Colonic mucosa (tissue), 4 donors: ENCODE data around the gene TMEM144. TPM values are rescaled to one million over a fixed set of nuclear protein-coding genes. Genes with fewer than 3 reads are reported as not detected.

Source experiments
- DNase-seq: peaks from one replicate; pipeline ENCODE4 v3.0.0-alpha.2; 2020
- H3K27ac ChIP-seq: fragments of 200-600 bp; one replicate; pipeline ENCODE4 v1.8.0; 2021
- H3K27me3 ChIP-seq: fragments of 200-600 bp; one replicate; pipeline ENCODE4 v1.8.0; 2021
- H3K36me3 ChIP-seq: fragments of 200-600 bp; one replicate; pipeline ENCODE4 v1.8.0; 2021
- H3K4me1 ChIP-seq: fragments of 200-600 bp; one replicate; pipeline ENCODE4 v1.8.0; 2021; ENCODE audit warnings: mild to moderate bottlenecking
- H3K4me3 ChIP-seq: fragments of 200-600 bp; one replicate; pipeline ENCODE4 v1.8.0; 2021
- H3K9ac ChIP-seq, 2 donors: one replicate each; pipeline ENCODE4 v1.7.0; 2013; ENCODE audit warnings: control low read depth in 2 of 2, low read depth in 2 of 2, low read length in 2 of 2
- H3K9me3 ChIP-seq: fragments of 200-600 bp; one replicate; pipeline ENCODE4 v1.8.0; 2021
- intact Hi-C: fragments of 100-400 bp; cut with DNase I; formaldehyde crosslinking; loops from one replicate; pipeline ENCODE4 v1.14.1; 2022
- total RNA-seq, 2 donors: library from RNA; stranded (reverse); fragmentation: NEBNext Ultra II Directional in 1 of 2; extraction: Animal tissue kit (Norgen Biotek cat#: 25700) in 1 of 2; gene quantifications; one replicate each; pipeline ENCODE4 v1.2.1, GENCODE V29; 2021
- TF ChIP-seq, protein P1 (sequence below): fragments of 200-600 bp; IDR thresholded peaks from one replicate; pipeline ENCODE4 v1.8.0; 2022; ENCODE audit warnings: antibody characterized with exemption, mild to moderate bottlenecking
- donor health status: healthy.
- donor health status: DM: no; HTN: no; CAD: no.
- donor health status: DM: no; HTN: no; CAD: no.

TMEM144 gene
- total RNA-seq, 2 donors from 2014 or later, result 18.3 to 28.6 TPM

DNA sequence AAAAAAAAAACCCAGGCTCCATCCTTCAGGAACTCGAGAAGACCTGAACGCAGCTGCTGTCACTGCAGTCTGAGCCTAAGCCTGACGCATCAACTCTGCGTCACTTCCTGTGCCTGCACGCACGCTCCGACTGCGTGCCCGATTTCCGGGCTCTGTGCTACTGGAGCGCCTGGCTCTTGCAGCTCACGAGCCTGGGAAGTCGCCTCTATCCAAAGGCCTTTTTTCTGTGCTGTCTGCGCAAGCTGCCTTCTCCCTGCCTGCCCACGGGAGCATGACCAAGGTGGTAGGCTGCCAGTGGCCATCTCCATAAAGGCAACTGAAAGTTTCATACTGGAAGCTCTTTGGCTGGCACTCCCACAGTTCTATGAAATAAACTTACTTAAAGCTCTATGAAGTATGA is 27.6 kb upstream of the TMEM144 start:
- intact Hi-C loops, result no loop called here
- no peak overlapping the region for H3K4me3 ChIP-seq
- H3K4me1 ChIP-seq, result no peaks in the 10 kb centered on the region
- H3K9ac ChIP-seq, result no peak overlapping the region
- DNase-seq, result no peak
- no peaks in the 10 kb centered on the region for H3K36me3 ChIP-seq
- TF ChIP-seq, protein P1, sequence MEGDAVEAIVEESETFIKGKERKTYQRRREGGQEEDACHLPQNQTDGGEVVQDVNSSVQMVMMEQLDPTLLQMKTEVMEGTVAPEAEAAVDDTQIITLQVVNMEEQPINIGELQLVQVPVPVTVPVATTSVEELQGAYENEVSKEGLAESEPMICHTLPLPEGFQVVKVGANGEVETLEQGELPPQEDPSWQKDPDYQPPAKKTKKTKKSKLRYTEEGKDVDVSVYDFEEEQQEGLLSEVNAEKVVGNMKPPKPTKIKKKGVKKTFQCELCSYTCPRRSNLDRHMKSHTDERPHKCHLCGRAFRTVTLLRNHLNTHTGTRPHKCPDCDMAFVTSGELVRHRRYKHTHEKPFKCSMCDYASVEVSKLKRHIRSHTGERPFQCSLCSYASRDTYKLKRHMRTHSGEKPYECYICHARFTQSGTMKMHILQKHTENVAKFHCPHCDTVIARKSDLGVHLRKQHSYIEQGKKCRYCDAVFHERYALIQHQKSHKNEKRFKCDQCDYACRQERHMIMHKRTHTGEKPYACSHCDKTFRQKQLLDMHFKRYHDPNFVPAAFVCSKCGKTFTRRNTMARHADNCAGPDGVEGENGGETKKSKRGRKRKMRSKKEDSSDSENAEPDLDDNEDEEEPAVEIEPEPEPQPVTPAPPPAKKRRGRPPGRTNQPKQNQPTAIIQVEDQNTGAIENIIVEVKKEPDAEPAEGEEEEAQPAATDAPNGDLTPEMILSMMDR, result no peak
- no peak overlapping the region for H3K27ac ChIP-seq
- no peaks in the 10 kb centered on the region for H3K9me3 ChIP-seq
- H3K27me3 ChIP-seq, result no peaks in the 10 kb centered on the region

DNA sequence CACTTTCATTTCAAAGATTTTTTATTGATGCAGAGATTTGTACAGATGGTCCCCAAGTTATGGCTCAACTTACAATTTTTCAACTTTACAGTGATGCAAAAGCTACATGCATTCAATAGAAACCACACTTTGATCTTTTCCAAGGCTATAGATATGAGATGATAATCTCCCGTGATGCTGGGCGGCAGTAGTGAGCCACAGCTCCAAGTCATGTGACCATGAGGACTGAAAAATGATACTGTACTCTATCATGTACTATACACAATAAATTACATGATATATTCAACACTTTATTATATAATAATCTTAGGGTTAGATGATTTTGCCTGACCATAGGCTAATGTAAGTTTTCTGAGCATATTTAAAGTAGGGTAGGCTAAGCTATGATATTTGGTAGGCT is 23.5 kb upstream of the TMEM144 start:
- TF ChIP-seq, protein P1, result no peak
- no peaks in the 10 kb centered on the region for H3K36me3 ChIP-seq
- intact Hi-C loops, result no loop called here
- H3K9me3 ChIP-seq, result no peaks in the 10 kb centered on the region
- no peak overlapping the region for H3K9ac ChIP-seq
- H3K4me1 ChIP-seq, result no peaks in the 10 kb centered on the region
- no peak for DNase-seq
- H3K27ac ChIP-seq, result no peak overlapping the region
- H3K27me3 ChIP-seq, result no peaks in the 10 kb centered on the region
- no peak overlapping the region for H3K4me3 ChIP-seq

DNA sequence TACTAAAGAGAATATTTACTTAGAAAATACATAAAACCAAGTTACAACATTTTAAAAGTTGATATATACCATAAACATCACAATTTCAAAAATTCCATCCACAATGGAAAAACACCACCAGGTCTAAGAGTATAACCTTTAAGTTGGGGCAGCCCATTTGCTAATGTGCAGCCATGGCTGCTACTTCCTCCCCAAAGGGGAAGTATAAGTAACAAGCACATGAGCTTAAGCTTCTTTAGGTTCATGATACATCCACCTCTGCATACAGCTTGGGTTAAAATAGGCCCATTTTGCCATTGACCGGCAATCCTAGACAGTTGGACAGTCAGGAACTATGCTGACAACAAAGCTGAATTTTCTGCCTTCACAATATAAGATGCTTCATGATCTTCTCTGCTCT is 20.9 kb upstream of the TMEM144 start:
- Histone ChIP-seq H3K9ac (no peak overlapping the region), H3K36me3 (no peaks in the 10 kb centered on the region), H3K27ac (no peak overlapping the region), H3K4me3 (no peak overlapping the region), H3K4me1 (no peaks in the 10 kb centered on the region), H3K27me3 (no peaks in the 10 kb centered on the region), H3K9me3 (no peaks in the 10 kb centered on the region)
- TF ChIP-seq, protein P1, result no peak
- intact Hi-C loops, result no loop called here
- no peak for DNase-seq

DNA sequence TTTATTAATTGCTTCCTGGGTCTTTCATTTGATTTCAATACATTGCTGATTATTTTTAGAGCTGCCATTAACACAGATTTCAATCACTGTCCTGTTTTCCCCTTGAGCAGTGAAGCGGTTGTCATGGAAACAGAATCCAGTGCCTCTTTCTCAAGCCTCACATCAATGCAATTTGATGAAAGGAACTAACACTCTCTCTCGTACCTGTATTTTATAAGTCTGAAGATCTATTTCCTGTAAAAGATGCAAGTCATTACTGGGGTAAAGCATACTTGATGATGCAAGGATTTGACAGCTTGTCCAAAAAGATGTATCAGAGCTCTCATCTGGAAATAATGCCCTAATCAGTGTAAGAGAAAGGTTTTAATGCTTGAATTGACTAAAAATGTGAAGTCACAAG is 19.6 kb upstream of the TMEM144 start:
- no peaks in the 10 kb centered on the region for H3K4me1 ChIP-seq
- H3K36me3 ChIP-seq, result no peaks in the 10 kb centered on the region
- TF ChIP-seq, protein P1, result no peak
- H3K27ac ChIP-seq, result no peak overlapping the region
- H3K9me3 ChIP-seq, result no peaks in the 10 kb centered on the region
- no peak overlapping the region for H3K4me3 ChIP-seq
- no peak for DNase-seq
- no peaks in the 10 kb centered on the region for H3K27me3 ChIP-seq
- no peak overlapping the region for H3K9ac ChIP-seq
- intact Hi-C loops, result no loop called here

DNA sequence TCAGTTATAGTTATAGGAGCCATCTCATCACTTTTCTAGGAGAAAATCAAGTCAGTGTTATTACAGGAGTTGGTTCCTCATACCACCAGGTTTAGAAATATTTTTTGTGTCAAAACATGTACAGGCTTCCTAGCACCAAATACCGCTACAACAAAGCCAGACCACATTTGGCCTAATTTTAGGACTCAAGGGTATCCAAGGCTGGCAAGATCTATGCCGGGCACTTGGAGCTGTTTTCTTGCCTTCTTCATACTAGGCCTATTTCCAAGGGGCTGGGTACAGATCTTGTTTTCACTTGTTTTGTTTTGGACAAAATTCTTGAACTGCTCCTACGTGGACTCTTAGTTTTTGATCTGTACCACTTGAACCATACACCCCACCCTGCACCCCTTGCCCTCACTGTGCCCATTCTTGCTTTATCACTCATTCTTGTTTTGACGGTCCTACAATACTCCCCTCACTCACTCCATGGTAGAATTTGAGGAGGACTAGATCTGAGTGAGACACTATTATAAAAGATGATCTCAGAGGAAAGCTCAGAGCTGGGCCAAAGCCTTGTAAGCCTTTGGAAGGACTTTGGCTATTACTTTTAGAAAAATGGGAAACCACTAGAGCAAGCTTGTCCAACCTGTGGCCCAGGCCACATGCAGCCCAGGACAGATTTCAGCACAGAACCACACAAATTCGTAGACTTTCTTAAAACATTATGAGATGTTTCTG is 17.7 kb upstream of the TMEM144 start:
- intact Hi-C loops, result loop anchor here (2.0 kb wide), 1 partner anchor 64 kb away; no protein-coding TSS in a partner anchor
- H3K27ac ChIP-seq, result no peak overlapping the region
- no peaks in the 10 kb centered on the region for H3K27me3 ChIP-seq
- TF ChIP-seq, protein P1, result no peak
- H3K4me1 ChIP-seq, result no peaks in the 10 kb centered on the region
- H3K36me3 ChIP-seq, result no peaks in the 10 kb centered on the region
- H3K9me3 ChIP-seq, result no peaks in the 10 kb centered on the region
- H3K4me3 ChIP-seq, result no peak overlapping the region
- no peak overlapping the region for H3K9ac ChIP-seq
- no peak for DNase-seq
